ENCODE measurements around the gene GBE1. TPM values are rescaled to one million over a fixed set of nuclear protein-coding genes. Genes with fewer than 3 reads are reported as not detected.

GBE1 gene
- total RNA-seq, 2 donors from 2014 or later = 9.6 to 15.8 TPM

- ATAC-seq = no peak
- intact Hi-C loops (cut with DNase I) = no loop called here
- WGBS, 2 donors = 82% methylated on average over 1 of the region's 1 CpG
- DNase-seq = no peak
- no peaks in the 10 kb centered on the region for H3K9me3 ChIP-seq
- no peaks in the 10 kb centered on the region for H3K36me3 ChIP-seq (replicated peaks in 1 of 2; ENCODE audit: insufficient read depth in 1 of 2, low read depth in 2 of 2)
- TF ChIP-seq POLR2A (IDR thresholded peaks at IDR 0.05) (no peak), CTCF (IDR thresholded peaks at IDR 0.05) (no peak)
- H3K4me3 ChIP-seq = no peak overlapping the region
- peaks cover 24% of the 10 kb centered on the region for H3K4me1 ChIP-seq
- no peaks in the 10 kb centered on the region for H3K27me3 ChIP-seq
- no peak overlapping the region for H3K27ac ChIP-seq
These were observed 20.2 kb downstream of the GBE1 start for GRCh38 chr3:81741216-81741615.

DNA sequence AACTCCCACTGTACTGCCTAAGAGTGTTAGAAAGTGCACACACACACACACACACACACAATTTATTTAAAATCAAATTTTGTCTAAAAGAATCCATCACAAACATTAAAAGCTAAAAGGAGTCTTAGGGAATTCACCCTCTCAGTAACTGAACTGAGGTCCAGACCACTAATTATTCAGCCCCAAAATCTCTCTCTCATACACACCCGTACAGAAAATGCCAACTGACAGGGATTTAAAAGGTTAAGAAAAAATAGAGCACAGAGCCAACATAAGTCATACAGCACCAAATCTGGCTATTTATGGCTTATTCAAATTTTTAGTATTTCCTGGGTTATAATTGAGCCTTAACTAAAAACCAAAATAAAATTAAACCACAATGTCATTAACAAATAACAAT lies 20.7 kb downstream of the GBE1 start:
- no peak overlapping the region for H3K4me3 ChIP-seq
- H3K9me3 ChIP-seq = no peaks in the 10 kb centered on the region
- H3K4me1 ChIP-seq = peaks cover 24% of the 10 kb centered on the region
- ATAC-seq (no peak), DNase-seq (no peak)
- H3K27ac ChIP-seq = no peak overlapping the region
- H3K36me3 ChIP-seq (replicated peaks in 1 of 2; ENCODE audit: insufficient read depth in 1 of 2, low read depth in 2 of 2) = no peaks in the 10 kb centered on the region
- intact Hi-C loops (cut with DNase I) = no loop called here
- no peak for TF ChIP-seq CTCF (IDR thresholded peaks at IDR 0.05)
- no peak for TF ChIP-seq POLR2A (IDR thresholded peaks at IDR 0.05)
- H3K27me3 ChIP-seq = no peaks in the 10 kb centered on the region
- 88 to 100% methylated on average over 1 of the region's 1 CpG for WGBS, 2 donors

- ATAC-seq (no peak), DNase-seq (no peak)
- Histone ChIP-seq H3K4me1 (peaks cover 9% of the 10 kb centered on the region), H3K27me3 (no peaks in the 10 kb centered on the region), H3K4me3 (no peak overlapping the region), H3K27ac (no peak overlapping the region), H3K36me3 (replicated peaks in 1 of 2; ENCODE audit: insufficient read depth in 1 of 2, low read depth in 2 of 2) (no peaks in the 10 kb centered on the region), H3K9me3 (no peaks in the 10 kb centered on the region)
- intact Hi-C loops (cut with DNase I) = no loop called here
- 91 to 98% methylated on average over 5 of the region's 5 CpGs for WGBS, 2 donors
- no peak for TF ChIP-seq CTCF (IDR thresholded peaks at IDR 0.05)
- no peak for TF ChIP-seq POLR2A (IDR thresholded peaks at IDR 0.05)
These were observed 26.1 kb downstream of the GBE1 start for GRCh38 chr3:81735334-81735733.

- TF ChIP-seq POLR2A (IDR thresholded peaks at IDR 0.05) (no peak), CTCF (IDR thresholded peaks at IDR 0.05) (no peak)
- H3K27me3 ChIP-seq = no peaks in the 10 kb centered on the region
- DNase-seq (no peak), ATAC-seq (no peak)
- H3K27ac ChIP-seq = no peak overlapping the region
- H3K9me3 ChIP-seq = no peaks in the 10 kb centered on the region
- H3K4me1 ChIP-seq = peaks cover 9% of the 10 kb centered on the region
- H3K36me3 ChIP-seq (replicated peaks in 1 of 2; ENCODE audit: insufficient read depth in 1 of 2, low read depth in 2 of 2) = no peaks in the 10 kb centered on the region
- no peak overlapping the region for H3K4me3 ChIP-seq
- intact Hi-C loops (cut with DNase I) = no loop called here
- WGBS, 2 donors = 57 to 60% methylated on average over 1 of the region's 1 CpG
These were observed 26.7 kb downstream of the GBE1 start for GRCh38 chr3:81734742-81735141.

GRCh38 chr3:81732642-81733041 lies 28.8 kb downstream of the GBE1 start:
- intact Hi-C loops (cut with DNase I) = no loop called here
- ATAC-seq (no peak), DNase-seq (no peak)
- H3K27ac ChIP-seq = no peak overlapping the region
- H3K27me3 ChIP-seq = no peaks in the 10 kb centered on the region
- H3K36me3 ChIP-seq (replicated peaks in 1 of 2; ENCODE audit: insufficient read depth in 1 of 2, low read depth in 2 of 2) = no peaks in the 10 kb centered on the region
- 81 to 88% methylated on average over 4 of the region's 4 CpGs for WGBS, 2 donors
- H3K4me1 ChIP-seq = peaks cover 21% of the 10 kb centered on the region
- H3K4me3 ChIP-seq = no peak overlapping the region
- no peaks in the 10 kb centered on the region for H3K9me3 ChIP-seq
- no peak for TF ChIP-seq CTCF (IDR thresholded peaks at IDR 0.05)
- no peak for TF ChIP-seq POLR2A (IDR thresholded peaks at IDR 0.05)

Measured in body of pancreas (tissue), 4 donors.